ENCODE results near the gene KCTD1.

Gene KCTD1

GRCh38 chr18:26548415-26549262, at the start of gene KCTD1:
KCTD1 (minus strand) TSS chr18:26548553; CDS start chr18:26548536, 17 bp downstream.
- DNase-seq (ENCODE audit: low read depth in 2 of 2) = peak; percentile 18 to 31

- DNase-seq (ENCODE audit: low read depth in 2 of 2) = no peak
Measured at GRCh38 chr18:26593365-26594320, 45.3 kb upstream of the KCTD1 start.

- DNase-seq (ENCODE audit: low read depth in 2 of 2) = no peak
Measured at GRCh38 chr18:26584745-26585144, 36.4 kb upstream of the KCTD1 start.

- no peak for DNase-seq (ENCODE audit: low read depth in 2 of 2)
Measured at GRCh38 chr18:26579941-26580618, 31.7 kb upstream of the KCTD1 start.

- DNase-seq (ENCODE audit: low read depth in 2 of 2) = no peak
Measured at GRCh38 chr18:26575865-26576217, 27.5 kb upstream of the KCTD1 start.

- DNase-seq (ENCODE audit: low read depth in 2 of 2) = no peak
Measured at GRCh38 chr18:26574958-26575864, 26.9 kb upstream of the KCTD1 start.

- no peak for DNase-seq (ENCODE audit: low read depth in 2 of 2)
Measured at GRCh38 chr18:26568926-26569665, 20.7 kb upstream of the KCTD1 start.

GRCh38 chr18:26568513-26568912, 20.2 kb upstream of the KCTD1 start:
- DNase-seq (ENCODE audit: low read depth in 2 of 2) = no peak

GRCh38 chr18:26566874-26567555, 18.7 kb upstream of the KCTD1 start:
- DNase-seq (ENCODE audit: low read depth in 2 of 2) = no peak

GRCh38 chr18:26565514-26565913, 17.2 kb upstream of the KCTD1 start:
- DNase-seq (ENCODE audit: low read depth in 2 of 2) = no peak

GRCh38 chr18:26563024-26563423, 14.7 kb upstream of the KCTD1 start:
- no peak for DNase-seq (ENCODE audit: low read depth in 2 of 2)

GRCh38 chr18:26562568-26562967, 14.2 kb upstream of the KCTD1 start:
- no peak for DNase-seq (ENCODE audit: low read depth in 2 of 2)

- DNase-seq (ENCODE audit: low read depth in 2 of 2) = no peak
Measured at GRCh38 chr18:26561769-26562168, 13.4 kb upstream of the KCTD1 start.

GRCh38 chr18:26556573-26556972, 8.2 kb upstream of the KCTD1 start:
- DNase-seq (ENCODE audit: low read depth in 2 of 2) = no peak

GRCh38 chr18:26555804-26556553, 7.6 kb upstream of the KCTD1 start:
- DNase-seq (ENCODE audit: low read depth in 2 of 2) = no peak

GRCh38 chr18:26553943-26554342, 5.6 kb upstream of the KCTD1 start:
- no peak for DNase-seq (ENCODE audit: low read depth in 2 of 2)

GRCh38 chr18:26551695-26552081, 3.3 kb upstream of the KCTD1 start:
- DNase-seq (ENCODE audit: low read depth in 2 of 2) = no peak

- DNase-seq (ENCODE audit: low read depth in 2 of 2) = no peak
Measured at GRCh38 chr18:26550998-26551694, 2.8 kb upstream of the KCTD1 start.
